HG03135 (cell line): ENCODE measurements around the gene POLD1.
A peak's percentile ranks its signal among the peaks of the same experiment; 100 is the strongest.

ENCODE experiments used
- ATAC-seq: cut with Tn5 transposase; IDR thresholded peaks from one replicate; pipeline ENCODE4 v1.9.1; 2021; ENCODE audit warnings: mild to moderate bottlenecking, moderate library complexity; ENCODE audit not compliant: unreplicated experiment

Gene POLD1

GRCh38 chr19:50365434-50366306, 18.5 kb upstream of the POLD1 start, which contains the start of gene NAPSA:
Gene NAPSA, minus strand, starts transcription at chr19:50365639. Its CDS starts 18 bp downstream, at chr19:50365621.
- no peak for ATAC-seq

GRCh38 chr19:50368649-50369570, 15.2 kb upstream of the POLD1 start:
- ATAC-seq, result no peak

- ATAC-seq, result no peak
Observed at GRCh38 chr19:50371914-50372475, 12.2 kb upstream of the POLD1 start.

GRCh38 chr19:50376166-50377050, 7.7 kb upstream of the POLD1 start, which contains the start of gene NR1H2:
Gene NR1H2, plus strand, starts transcription at chr19:50376457. Its CDS starts 1,149 bp downstream, at chr19:50377606.
- ATAC-seq, result peak; percentile 77

GRCh38 chr19:50377051-50377461, 7.1 kb upstream of the POLD1 start:
- no peak for ATAC-seq

- ATAC-seq, result no peak
Observed at GRCh38 chr19:50377517-50377916, 6.6 kb upstream of the POLD1 start.

- no peak for ATAC-seq
Observed at GRCh38 chr19:50378169-50378862, 5.8 kb upstream of the POLD1 start.

GRCh38 chr19:50378863-50379236, 5.3 kb upstream of the POLD1 start:
- no peak for ATAC-seq

GRCh38 chr19:50379602-50380001, 4.5 kb upstream of the POLD1 start:
- ATAC-seq, result no peak

- no peak for ATAC-seq
Observed at GRCh38 chr19:50380137-50380536, 4.0 kb upstream of the POLD1 start.

- ATAC-seq, result no peak
Observed at GRCh38 chr19:50380751-50381151, 3.4 kb upstream of the POLD1 start.

GRCh38 chr19:50381881-50382729, 2.0 kb upstream of the POLD1 start:
- ATAC-seq, result no peak

- no peak for ATAC-seq
Observed at GRCh38 chr19:50383001-50383851, 921 bp upstream of the POLD1 start.

GRCh38 chr19:50384685-50385535, 763 bp downstream of the POLD1 start:
- ATAC-seq, result no peak

- ATAC-seq, result no peak
Observed at GRCh38 chr19:50387176-50387867, 3.2 kb downstream of the POLD1 start.

GRCh38 chr19:50387868-50388245, 3.7 kb downstream of the POLD1 start:
- ATAC-seq, result no peak
